Measurements from ENCODE around the gene TMED1.
"Not testable (repeated sequence)": the region's sequence is repeated elsewhere in the genome, so short reads cannot be mapped to it uniquely, and the experiment has no call there.

The TMED1 gene

GRCh38 chr19:10861103-10861651 is 25.2 kb upstream of the TMED1 start:
- DNase-seq = peak; percentile 42

GRCh38 chr19:10858204-10858828 is 22.3 kb upstream of the TMED1 start:
- DNase-seq = no peak

GRCh38 chr19:10856899-10857298 is 20.9 kb upstream of the TMED1 start:
- DNase-seq = not testable (repeated sequence)

GRCh38 chr19:10855879-10856522 is 20.0 kb upstream of the TMED1 start:
- DNase-seq = no peak

GRCh38 chr19:10854350-10855089 is 18.5 kb upstream of the TMED1 start:
- no peak for DNase-seq

GRCh38 chr19:10852941-10853340 is 16.9 kb upstream of the TMED1 start:
- DNase-seq = no peak

- DNase-seq = no peak
Measured at GRCh38 chr19:10852098-10852800, 16.2 kb upstream of the TMED1 start.

GRCh38 chr19:10850631-10851030 is 14.6 kb upstream of the TMED1 start:
- no peak for DNase-seq

- DNase-seq = no peak
Measured at GRCh38 chr19:10848230-10848856, 12.3 kb upstream of the TMED1 start, which contains the start of gene C19orf38. Gene C19orf38, plus strand, starts transcription at chr19:10848415. Its CDS starts 94 bp downstream, at chr19:10848509.

- DNase-seq = no peak
Measured at GRCh38 chr19:10846500-10847202, 10.6 kb upstream of the TMED1 start.

GRCh38 chr19:10842788-10843187 is 6.8 kb upstream of the TMED1 start:
- DNase-seq = no peak

GRCh38 chr19:10839114-10840050 is 3.4 kb upstream of the TMED1 start:
- DNase-seq = no peak

GRCh38 chr19:10838377-10838776 is 2.4 kb upstream of the TMED1 start:
- no peak for DNase-seq

- not testable (repeated sequence) for DNase-seq
Measured at GRCh38 chr19:10837649-10838048, 1.6 kb upstream of the TMED1 start.

GRCh38 chr19:10836479-10837330 is 693 bp upstream of the TMED1 start:
- DNase-seq = peak; percentile 84

GRCh38 chr19:10835089-10835753 is 791 bp downstream of the TMED1 start:
- DNase-seq = no peak

GRCh38 chr19:10832939-10833296 is 3.1 kb downstream of the TMED1 start:
- no peak for DNase-seq

- DNase-seq = no peak
Measured at GRCh38 chr19:10831987-10832938, 3.7 kb downstream of the TMED1 start.

Data from activated naive CD4-positive, alpha-beta T cell treated with anti-CD3 and anti-CD28 coated beads, Interleukin-2, amount 50 U/mL, for 16 hours (primary cell).